Endothelial cell of umbilical vein (primary cell): ENCODE results near the gene XXYLT1. TPM values are rescaled to one million over a fixed set of nuclear protein-coding genes. Genes with fewer than 3 reads are reported as not detected.

Experiments
- BruUV-seq: library from RNA; stranded (reverse); fragments of 400-500 nt; replicated peaks from 2 replicates; lab custom pipeline; 2021; lab: Mats Ljungman, UMichigan
- CTCF ChIA-PET: fragments of 300-600, 350-600 bp; sonication (Branson Sonifier 250); formaldehyde crosslinking; loops from one replicate; lab custom pipeline; 2021; ENCODE audit warnings: antibody characterized with exemption, inconsistent platforms; lab: Charles Lee
- POLR2A ChIA-PET: fragments of 300-600, 350-600 bp; sonication (Branson Sonifier 250); formaldehyde crosslinking; loops from one replicate; lab custom pipeline; 2021; ENCODE audit warnings: antibody characterized with exemption, inconsistent platforms; lab: Charles Lee
- DNase-seq: peaks from one replicate; pipeline ENCODE4 v3.0.0-alpha.2; 2011; ENCODE audit warnings: low read depth, low spot score
- FAIRE-seq: peaks from 2 replicates; lab custom pipeline; 2011; peaks lifted over from hg19 to GRCh38; lab: Jason Lieb, UNC
- H2AFZ ChIP-seq: 2 replicates; pipeline ENCODE4 v1.6.0; 2012; ENCODE audit warnings: low read depth, low read length, control low read depth, inconsistent platforms
- H3K27ac ChIP-seq: 2 replicates; pipeline ENCODE4 v1.5.1; 2011; ENCODE audit warnings: low read depth, mild to moderate bottlenecking, control low read depth, low read length, moderate library complexity; ENCODE audit not compliant: insufficient read depth
- H3K27me3 ChIP-seq, 2 experiments: 2 replicates each; pipeline versions ENCODE4 v1.6.0 to v1.6.1; 2011; ENCODE audit warnings: low read length in 2 of 2, mixed read lengths in 1 of 2; ENCODE audit not compliant: control insufficient read depth in 2 of 2, insufficient read depth in 2 of 2
- H3K36me3 ChIP-seq, 2 experiments: 2 replicates in 1 of 2; 3 replicates in 1 of 2; pipeline ENCODE4 v1.5.1; 2011; ENCODE audit warnings: low read length in 2 of 2, mild to moderate bottlenecking in 1 of 2, moderate library complexity in 1 of 2; ENCODE audit not compliant: control insufficient read depth in 2 of 2, insufficient read depth in 2 of 2; ENCODE audit errors: extremely low read depth in 1 of 2
- H3K4me1 ChIP-seq: 3 replicates; pipeline ENCODE4 v1.5.1; 2011; ENCODE audit warnings: mild to moderate bottlenecking, low read length; ENCODE audit not compliant: control insufficient read depth, insufficient read depth; ENCODE audit errors: extremely low read depth
- H3K4me2 ChIP-seq: 2 replicates; pipeline ENCODE4 v1.6.1; 2011; ENCODE audit warnings: low read length, control low read depth, mixed read lengths; ENCODE audit not compliant: insufficient read depth
- H3K4me3 ChIP-seq, 3 experiments: fragments of 200-600 bp in 1 of 3; sonication (generic), shearing (Covaris generic) in 1 of 3; replicated peaks in 1 of 3; 2 replicates each; pipeline ENCODE4 v1.5.1; 2011 to 2016; ENCODE audit warnings: control low read depth in 3 of 3, low read length in 3 of 3, mild to moderate bottlenecking in 2 of 3, inconsistent platforms in 1 of 3, low read depth in 1 of 3, moderate library complexity in 1 of 3; ENCODE audit not compliant: insufficient read depth in 1 of 3
- H3K79me2 ChIP-seq: 2 replicates; pipeline ENCODE4 v1.6.0; 2012; ENCODE audit warnings: low read length, inconsistent platforms; ENCODE audit not compliant: control insufficient read depth, insufficient read depth
- H3K9ac ChIP-seq: replicated peaks from 2 replicates; pipeline ENCODE3; 2011; ENCODE audit warnings: low read length, control low read depth; ENCODE audit not compliant: insufficient read depth; ENCODE audit errors: extremely low read depth
- H3K9me1 ChIP-seq: replicated peaks from 3 replicates; pipeline ENCODE4 v1.6.0; 2011; ENCODE audit warnings: mild to moderate bottlenecking, low read length; ENCODE audit not compliant: control insufficient read depth, insufficient read depth; ENCODE audit errors: extremely low read depth
- H3K9me3 ChIP-seq: replicated peaks from 2 replicates; pipeline ENCODE4 v1.5.1; 2012; ENCODE audit warnings: low read length, inconsistent platforms; ENCODE audit not compliant: control insufficient read depth, insufficient read depth
- H4K20me1 ChIP-seq: replicated peaks from 2 replicates; pipeline ENCODE3; 2011; ENCODE audit warnings: mild to moderate bottlenecking, low read length; ENCODE audit not compliant: control insufficient read depth, insufficient read depth; ENCODE audit errors: extremely low read depth
- CTCF ChIP-seq, 2 donors: IDR thresholded peaks; 1 replicate in 1 of 2; 2 replicates in 1 of 2; pipeline ENCODE4 v1.5.1; 2011; ENCODE audit warnings: low read length in 2 of 2, mild to moderate bottlenecking in 2 of 2, moderate library complexity in 2 of 2, control low read depth in 1 of 2, inconsistent platforms in 1 of 2, low read depth in 1 of 2; ENCODE audit not compliant: insufficient read depth in 1 of 2; ENCODE audit errors: extremely low read depth in 1 of 2
- EZH2 ChIP-seq: IDR thresholded peaks from 2 replicates; pipeline ENCODE4 v1.6.1; 2012; ENCODE audit warnings: borderline replicate concordance, low read depth, mild to moderate bottlenecking, moderate library complexity, low read length, inconsistent platforms; ENCODE audit not compliant: severe bottlenecking
- FOS ChIP-seq: IDR thresholded peaks from 2 replicates; pipeline ENCODE4 v1.6.1; 2011; ENCODE audit warnings: mild to moderate bottlenecking, low read length, moderate library complexity, borderline replicate concordance; ENCODE audit not compliant: insufficient read depth
- GATA2 ChIP-seq: IDR thresholded peaks from 2 replicates; pipeline ENCODE4 v1.7.0; 2011; ENCODE audit warnings: low read depth, mild to moderate bottlenecking, moderate library complexity, mixed read lengths, low read length; ENCODE audit not compliant: insufficient read length, insufficient read depth
- JUN ChIP-seq: IDR thresholded peaks from 2 replicates; pipeline ENCODE4 v1.6.1; 2011; ENCODE audit warnings: borderline replicate concordance, low read depth; ENCODE audit not compliant: insufficient read length, insufficient read depth
- MYC ChIP-seq: IDR thresholded peaks from one replicate; pipeline ENCODE4 v1.6.1; 2011; ENCODE audit warnings: mild to moderate bottlenecking, low read depth, low read length
- POLR2A ChIP-seq: IDR thresholded peaks from 2 replicates; pipeline ENCODE4 v1.6.1; 2012; ENCODE audit warnings: low read depth, mild to moderate bottlenecking, control low read depth, low read length
- POLR2AphosphoS5 ChIP-seq: IDR thresholded peaks from 2 replicates; pipeline ENCODE4 v1.6.1; 2012; ENCODE audit warnings: low read depth, mild to moderate bottlenecking, control low read depth, low read length, moderate library complexity; ENCODE audit not compliant: insufficient read depth
- dilution Hi-C: fragments of 300-500 bp; cut with MboI; formaldehyde crosslinking; loops from one replicate; pipeline ENCODE4 v1.15.0; 2019; ENCODE audit warnings: low sequenced_read_pairs; ENCODE audit not compliant: extremely low pct_ligation_motif_present
- intact Hi-C: fragments of 100-400 bp; cut with micrococcal nuclease; formaldehyde crosslinking; loops from one replicate; pipeline ENCODE4 v1.10.0; 2022
- polyA plus RNA-seq, 4 experiments: library from polyadenylated mRNA; depleted of rRNA in 3 of 4; stranded (reverse) in 3 of 4; unstranded in 1 of 4; fragments of >200 nt; gene quantifications; 2 replicates each; pipeline versions ENCODE4 v1.2.1 to v1.2.3, GENCODE V29; 2011 to 2012; ENCODE audit warnings: missing spikeins in 1 of 4
- total RNA-seq: library from RNA; stranded (reverse); gene quantifications from 2 replicates; pipeline ENCODE4 v1.2.3, GENCODE V29; 2021
- TF ChIP-seq, protein P1 (sequence below): IDR thresholded peaks from 2 replicates; pipeline ENCODE4 v1.6.1; 2011; ENCODE audit not compliant: insufficient read depth, insufficient read length

XXYLT1 gene
- total and polyA plus RNA-seq, 2 donors (not counting 3 experiments of a cell fraction or from before 2014, with no cell fraction given) = 54.4 to 78.1 TPM

GRCh38 chr3:195085356-195086130 is 185.4 kb downstream of the XXYLT1 start:
- Histone ChIP-seq H3K4me3 (no peak overlapping the region), H4K20me1 (no peaks in the 10 kb centered on the region), H2AFZ (no peak overlapping the region), H3K4me1 (peaks cover 15% of the 10 kb centered on the region), H3K27me3 (no peaks in the 10 kb centered on the region), H3K9ac (no peak overlapping the region), H3K36me3 (no peaks in the 10 kb centered on the region), H3K79me2 (no peaks in the 10 kb centered on the region), H3K27ac (no peak overlapping the region), H3K9me3 (no peaks in the 10 kb centered on the region), H3K9me1 (no peaks in the 10 kb centered on the region), H3K4me2 (no peak overlapping the region)
- ChIA-PET CTCF (interaction anchor here (0.5 to 1.9 kb wide), 2 partner anchors 12 to 345 kb away, joined by 4 to 5 read pairs; no protein-coding TSS in a partner anchor), POLR2A (no interaction called here)
- DNase-seq (no peak), FAIRE-seq (no peak)
- intact Hi-C loops (no loop called here), dilution Hi-C loops (no loop called here)
- no TSS peak for BruUV-seq
- TF ChIP-seq, protein P1, sequence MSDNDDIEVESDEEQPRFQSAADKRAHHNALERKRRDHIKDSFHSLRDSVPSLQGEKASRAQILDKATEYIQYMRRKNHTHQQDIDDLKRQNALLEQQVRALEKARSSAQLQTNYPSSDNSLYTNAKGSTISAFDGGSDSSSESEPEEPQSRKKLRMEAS = no peak
- no peak for TF ChIP-seq FOS
- no peak for TF ChIP-seq CTCF (IDR thresholded peaks at IDR 0.05; ENCODE audit: extremely low read depth in 1 of 2, insufficient read depth in 1 of 2, low read depth in 1 of 2, low read length in 2 of 2)
- TF ChIP-seq POLR2A = no peak
- TF ChIP-seq GATA2 = no peak
- no peak for TF ChIP-seq JUN
- no peak for TF ChIP-seq POLR2AphosphoS5
- TF ChIP-seq EZH2 = no peak
- TF ChIP-seq MYC = no peak
